Neural progenitor cell (in vitro differentiated cells): ENCODE measurements around the gene CSTF2.

Source experiments
- CTCF ChIP-seq: fragments of 200-600 bp; sonication (generic); IDR thresholded peaks from 2 replicates; pipeline ENCODE4 v1.5.1; 2017; ENCODE audit warnings: antibody characterized with exemption, mild to moderate bottlenecking
- EZH2 ChIP-seq: fragments of 200-600 bp; sonication (generic); IDR thresholded peaks from 2 replicates; pipeline ENCODE4 v1.6.1; 2017; ENCODE audit warnings: antibody characterized with exemption, mild to moderate bottlenecking, moderate library complexity

- TF ChIP-seq CTCF (no peak), EZH2 (no peak)
Measured at GRCh38 chrX:100863326-100863864, 43.2 kb downstream of the CSTF2 start.
